GM21737 (cell line): ENCODE measurements around the gene TMEM132A.
"Not testable (repeated sequence)": the region's sequence is repeated elsewhere in the genome, so short reads cannot be mapped to it uniquely, and the experiment has no call there.

Experiments used
- ATAC-seq: cut with Tn5 transposase; IDR thresholded peaks from one replicate; pipeline ENCODE4 v1.9.1; 2021; ENCODE audit warnings: mild to moderate bottlenecking, moderate library complexity; ENCODE audit not compliant: unreplicated experiment

The TMEM132A gene

DNA sequence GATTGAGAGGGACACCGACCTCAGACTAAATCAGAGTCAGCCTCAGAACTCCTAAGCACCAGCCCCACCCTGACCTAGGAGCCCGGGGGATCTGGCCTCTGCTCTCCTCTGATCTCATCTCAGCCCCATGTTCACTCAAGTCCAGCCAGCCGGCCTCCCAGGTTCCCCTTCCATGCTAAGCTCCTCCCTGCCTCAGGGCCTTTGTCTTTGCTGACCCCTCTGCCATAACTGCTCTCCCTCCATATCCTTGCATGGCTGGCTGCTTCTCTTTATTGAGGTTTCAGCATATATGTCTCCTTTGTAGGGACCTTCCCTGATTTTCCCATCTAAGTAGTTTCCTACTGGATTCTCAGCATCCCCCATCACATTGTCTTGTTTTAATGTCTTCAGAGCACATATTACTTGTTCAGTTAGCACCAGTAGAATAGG lies 28.5 kb downstream of the TMEM132A start:
- no peak for ATAC-seq

DNA sequence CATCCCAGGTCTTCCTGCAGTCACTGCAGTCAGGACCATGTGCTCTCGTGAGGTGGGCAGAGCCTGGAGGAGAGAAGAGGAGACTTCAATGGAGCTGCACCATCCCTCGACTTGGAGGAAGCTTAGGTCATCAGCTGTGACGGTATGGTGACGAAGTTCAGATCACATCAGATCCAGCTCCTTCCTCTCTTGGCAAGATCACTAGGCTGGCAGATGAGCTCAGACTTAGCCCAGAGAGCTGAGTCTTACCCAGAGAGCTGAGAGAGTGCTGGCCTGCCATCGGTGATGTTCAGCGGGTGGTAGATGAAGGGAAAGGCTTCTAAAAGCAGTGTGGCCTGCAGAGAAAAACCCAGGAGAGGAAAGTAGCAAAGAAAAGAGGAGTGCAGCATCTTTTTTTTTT lies 29.5 kb downstream of the TMEM132A start:
- ATAC-seq = no peak

DNA sequence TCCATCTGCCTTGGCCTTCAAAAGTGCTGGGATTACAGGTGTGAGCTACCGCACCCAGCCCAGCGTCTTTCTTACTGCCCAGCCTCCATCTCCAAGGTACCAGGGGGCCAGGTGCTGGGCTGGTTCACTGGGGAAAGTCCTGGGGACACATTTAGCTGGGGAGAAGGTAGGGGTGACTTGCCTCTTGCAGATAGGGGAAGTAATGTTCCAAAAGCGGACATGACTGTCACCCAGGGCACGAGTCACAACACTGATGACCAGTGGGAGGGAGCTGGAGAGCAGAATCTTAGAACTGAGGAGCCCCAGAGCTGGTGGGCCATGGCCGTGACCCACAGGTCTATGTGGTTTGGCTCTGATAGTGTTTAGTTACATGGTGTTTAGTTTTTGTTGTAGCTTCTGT lies 30.2 kb downstream of the TMEM132A start:
- ATAC-seq = no peak

DNA sequence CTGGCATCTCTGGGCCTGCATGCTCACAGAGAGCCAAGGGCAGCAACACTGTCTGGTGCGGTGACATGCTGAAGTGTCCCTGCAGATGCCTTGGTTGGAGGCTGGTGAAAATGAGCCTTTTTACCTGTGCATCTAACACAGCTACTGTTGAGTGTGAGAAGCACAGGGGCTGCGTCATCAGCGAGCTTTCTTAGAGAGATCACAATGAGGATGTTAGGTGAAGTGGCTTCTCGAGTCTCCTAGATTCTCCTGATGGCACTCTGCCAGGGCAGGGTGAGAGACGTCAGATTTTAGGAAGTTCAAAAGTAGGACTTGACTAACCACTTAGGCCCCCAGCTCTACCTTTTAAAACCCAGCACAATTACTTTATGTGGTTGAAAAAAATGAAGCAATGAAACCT lies 31.3 kb downstream of the TMEM132A start:
- no peak for ATAC-seq

DNA sequence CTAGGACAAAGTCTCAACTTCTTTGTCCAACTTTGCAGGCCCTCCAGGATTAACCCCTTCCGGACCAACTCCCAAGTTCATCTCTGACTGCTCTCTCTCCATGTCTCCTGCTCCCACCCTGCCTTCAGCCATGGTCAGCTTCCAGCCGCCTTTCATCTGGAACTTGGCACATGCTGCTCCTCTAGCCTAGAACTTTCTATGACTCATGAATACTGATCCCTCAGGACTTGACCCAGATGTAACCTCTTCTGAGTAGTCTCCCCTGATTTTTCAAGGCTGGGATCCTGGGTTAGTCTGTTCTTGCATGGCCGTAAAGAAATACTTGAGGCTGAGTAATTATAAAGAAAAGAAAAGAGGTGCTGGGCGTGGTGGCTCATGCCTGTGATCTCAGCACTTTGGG lies 32.9 kb downstream of the TMEM132A start:
- ATAC-seq = no peak

DNA sequence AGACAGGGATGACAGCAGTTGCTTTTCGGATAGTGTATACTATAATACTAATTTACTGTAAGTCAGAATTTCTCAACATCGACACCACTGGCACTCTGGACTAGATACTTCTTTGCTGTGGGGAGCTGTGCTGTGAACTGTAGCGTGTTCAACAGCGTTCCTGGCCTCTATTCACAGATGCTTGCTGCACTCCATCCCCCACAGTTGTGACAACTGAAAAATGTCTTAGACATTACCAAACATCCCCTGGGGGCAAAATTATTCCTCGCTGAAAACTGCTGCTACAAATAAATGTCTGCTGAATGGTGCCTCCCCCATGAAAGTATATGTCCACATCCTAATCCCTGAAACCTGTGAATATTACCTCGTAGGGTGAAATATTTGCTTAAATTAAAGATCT lies 35.2 kb downstream of the TMEM132A start:
- ATAC-seq = no peak

DNA sequence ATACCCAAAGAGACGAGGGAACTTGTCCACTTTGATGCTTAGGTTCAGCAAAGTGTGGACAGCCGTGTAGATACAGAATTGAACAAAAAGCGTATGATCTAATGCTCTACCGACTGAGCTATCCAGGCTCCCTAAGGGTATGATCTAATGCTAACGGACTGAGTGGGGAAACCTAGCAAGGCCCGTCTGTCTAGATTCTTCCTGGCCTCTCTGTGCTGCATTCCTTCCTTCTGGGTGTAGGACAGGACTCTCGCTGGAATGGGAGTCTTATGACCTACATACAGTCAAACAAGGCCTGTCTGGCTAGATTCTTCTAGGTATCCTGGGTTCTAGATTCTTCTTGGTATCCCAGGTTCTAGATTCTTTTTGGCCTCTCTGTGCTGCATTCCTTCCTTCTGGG lies 36.1 kb downstream of the TMEM132A start:
- no peak for ATAC-seq

DNA sequence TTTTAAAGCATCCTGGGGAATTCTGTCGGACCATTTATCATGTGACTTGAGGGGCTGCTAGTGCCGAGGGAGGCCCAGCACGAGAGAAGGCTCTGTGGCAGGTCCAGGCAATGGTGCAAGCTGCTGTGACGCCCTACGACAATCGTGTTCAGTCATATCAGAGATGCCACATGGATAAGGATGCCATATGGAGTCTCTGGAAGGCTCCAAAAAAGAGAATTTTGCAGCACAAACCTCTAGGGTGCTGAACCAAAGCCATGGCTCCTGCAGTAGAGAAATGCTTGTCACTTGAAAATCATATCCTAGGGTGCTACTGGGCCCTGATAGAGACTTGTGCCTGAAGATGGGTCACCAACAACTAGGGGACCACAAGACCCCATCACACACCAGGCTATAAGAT lies 40.5 kb downstream of the TMEM132A start:
- ATAC-seq = no peak

DNA sequence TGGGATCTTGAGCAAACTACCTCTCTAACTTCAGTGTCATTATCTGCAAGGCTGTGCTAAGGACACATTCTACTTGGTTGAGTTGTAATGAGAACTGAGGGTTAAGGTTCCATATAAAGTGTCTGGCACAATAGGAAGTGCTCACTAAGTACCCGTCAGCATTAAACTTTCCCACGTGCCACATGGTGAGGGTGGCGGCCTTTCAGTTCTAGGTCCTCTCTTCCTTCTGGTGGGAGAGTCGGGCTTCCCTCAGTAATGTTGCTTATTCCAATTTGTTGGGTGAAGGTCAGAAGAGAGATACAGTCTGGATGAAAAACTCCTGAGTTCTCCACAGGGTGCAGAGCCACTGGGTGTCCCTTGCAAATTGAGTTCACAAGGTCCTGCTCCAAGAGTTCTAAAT lies 42.6 kb downstream of the TMEM132A start:
- ATAC-seq = no peak

DNA sequence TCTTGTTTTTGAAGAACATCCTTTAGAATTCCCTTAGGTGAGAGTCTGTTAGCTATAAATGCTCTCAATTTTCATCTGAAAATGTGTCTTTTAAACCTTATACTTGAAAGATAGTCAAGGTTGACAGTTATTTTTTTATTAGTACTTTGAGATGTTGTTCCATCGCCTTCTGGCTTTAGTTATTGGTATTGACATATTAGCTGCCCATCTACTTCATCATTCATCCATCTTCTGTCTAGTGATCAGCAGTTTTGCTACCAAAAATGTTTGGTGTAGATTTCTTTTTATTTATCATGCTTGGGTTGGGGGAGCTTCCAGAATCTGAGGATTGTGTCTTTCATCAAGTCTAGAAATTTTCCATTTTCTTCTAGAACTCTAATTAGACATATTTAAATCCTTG lies 44.0 kb downstream of the TMEM132A start:
- ATAC-seq = no peak

DNA sequence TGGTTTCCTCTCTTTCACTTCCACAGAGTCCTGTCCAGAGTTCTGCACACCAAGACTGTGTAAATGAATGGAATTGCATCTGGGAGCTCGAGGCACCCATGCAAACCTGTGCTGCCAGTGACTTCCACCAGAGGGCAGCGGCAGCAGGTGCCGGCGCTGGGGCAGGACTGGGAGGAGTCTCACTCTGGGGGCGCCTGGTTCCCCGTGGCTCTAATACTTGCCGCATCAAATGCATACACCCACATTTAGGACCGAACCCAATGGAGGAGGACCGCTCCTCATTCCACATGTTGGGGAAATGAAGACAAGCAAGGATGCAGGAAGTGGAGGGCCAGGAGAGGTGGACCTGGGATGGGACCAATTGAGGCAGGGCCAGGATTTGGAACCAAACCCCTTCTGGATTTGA lies 46.1 kb downstream of the TMEM132A start:
- ATAC-seq = no peak

DNA sequence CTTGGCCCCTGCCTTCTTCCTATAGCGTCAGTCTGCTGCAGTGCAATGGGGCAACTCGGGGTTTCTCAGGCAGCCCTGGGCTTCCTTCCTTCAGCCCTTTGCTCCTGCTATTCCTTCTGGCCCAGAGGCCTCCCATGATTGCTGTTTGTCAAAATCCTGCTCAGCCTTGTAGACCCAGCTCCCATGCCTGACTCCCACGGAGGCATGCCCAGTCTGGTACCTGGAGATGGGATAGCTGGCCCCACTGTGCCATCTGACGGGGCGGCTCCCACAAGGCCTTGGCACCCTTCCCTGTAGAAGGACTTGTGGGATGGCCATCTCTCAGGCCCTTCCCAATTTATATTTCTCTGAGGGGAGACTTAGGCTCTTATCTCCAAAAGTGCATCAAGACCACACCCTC lies 46.6 kb downstream of the TMEM132A start:
- no peak for ATAC-seq

DNA sequence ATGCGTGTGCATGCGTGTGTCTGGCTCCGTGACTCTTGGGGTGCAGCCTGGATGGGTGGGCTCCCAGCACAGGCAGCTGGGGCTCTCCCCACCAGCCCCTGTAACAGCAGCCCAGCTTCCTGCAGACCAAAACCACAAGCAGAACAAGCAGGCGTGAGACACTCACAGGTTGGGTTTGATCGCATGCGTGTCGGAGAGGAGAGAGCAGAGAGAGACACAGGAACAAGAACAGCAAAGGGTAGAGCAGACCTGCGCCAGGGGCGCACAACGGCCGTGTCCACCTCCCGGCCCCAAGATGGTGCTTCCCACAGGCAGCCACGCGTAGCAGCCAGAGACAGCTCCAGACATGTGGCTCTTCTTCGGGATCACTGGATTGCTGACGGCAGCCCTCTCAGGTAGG lies 47.3 kb downstream of the TMEM132A start, which contains the start of gene CD6:
Gene CD6 (plus strand): TSS at position 161 of the 400 bp plus-strand sequence. CDS start 186 bp downstream, at position 347.
- ATAC-seq = no peak

DNA sequence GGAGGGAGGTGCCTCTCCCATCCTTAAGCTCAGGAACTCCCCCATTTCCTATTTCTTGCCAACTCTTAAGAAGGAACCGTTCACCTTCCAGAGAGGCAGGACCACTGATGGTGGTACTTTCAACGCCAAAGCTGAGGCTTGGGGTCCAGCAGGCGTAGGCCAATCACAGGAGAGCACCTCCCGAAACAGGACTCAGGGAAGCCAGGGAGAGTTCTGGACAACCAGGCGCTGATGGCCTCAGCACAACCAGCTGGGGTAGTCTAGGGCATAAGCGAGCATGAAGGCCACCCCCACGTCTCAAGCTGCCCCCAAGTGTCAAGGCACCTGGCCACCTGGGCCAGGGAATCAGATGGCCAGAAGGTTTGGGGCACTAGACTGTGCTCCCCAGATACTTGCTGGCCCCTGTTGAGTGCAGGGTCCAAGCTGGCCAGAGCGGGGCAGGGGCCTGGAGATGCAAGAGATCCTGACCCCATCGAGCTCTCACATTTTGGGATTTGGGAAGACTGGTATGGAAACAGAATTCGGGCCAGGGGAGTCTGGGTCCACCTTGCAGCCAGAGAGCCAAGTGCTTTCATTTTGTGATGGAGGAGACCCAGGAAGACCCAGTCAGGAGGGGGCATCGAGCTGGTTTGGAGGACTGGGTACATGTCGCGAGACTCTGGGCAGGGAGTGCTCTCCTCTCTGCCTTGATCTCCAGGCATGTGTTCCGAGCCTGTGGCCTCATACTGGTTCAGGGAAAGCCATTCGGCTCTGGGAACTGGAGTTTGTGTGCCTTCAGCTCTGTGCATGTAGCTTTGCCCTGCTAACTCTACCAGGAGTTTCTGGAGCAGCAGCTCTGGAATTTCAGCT lies 48.1 kb downstream of the TMEM132A start:
- ATAC-seq = no peak

DNA sequence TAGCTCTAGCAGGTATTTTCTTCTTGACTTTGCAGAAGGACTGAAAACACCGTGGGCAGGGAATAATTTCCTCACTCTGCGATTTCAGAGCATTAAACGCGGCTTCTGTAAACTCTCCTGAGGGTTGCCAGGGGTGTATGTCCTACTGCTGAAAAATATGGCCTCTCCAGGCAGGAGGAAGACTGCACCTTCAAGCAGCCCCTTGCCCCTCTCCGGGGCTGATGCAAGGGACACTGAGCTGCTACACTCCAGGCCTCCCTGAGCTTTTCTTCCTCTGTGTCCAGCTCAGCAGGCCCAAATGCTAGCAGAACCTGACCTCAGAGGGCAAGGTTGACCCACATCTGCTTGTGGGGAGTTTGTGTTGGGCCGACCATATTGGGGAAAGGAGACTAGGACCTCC lies 49.4 kb downstream of the TMEM132A start:
- no peak for ATAC-seq

DNA sequence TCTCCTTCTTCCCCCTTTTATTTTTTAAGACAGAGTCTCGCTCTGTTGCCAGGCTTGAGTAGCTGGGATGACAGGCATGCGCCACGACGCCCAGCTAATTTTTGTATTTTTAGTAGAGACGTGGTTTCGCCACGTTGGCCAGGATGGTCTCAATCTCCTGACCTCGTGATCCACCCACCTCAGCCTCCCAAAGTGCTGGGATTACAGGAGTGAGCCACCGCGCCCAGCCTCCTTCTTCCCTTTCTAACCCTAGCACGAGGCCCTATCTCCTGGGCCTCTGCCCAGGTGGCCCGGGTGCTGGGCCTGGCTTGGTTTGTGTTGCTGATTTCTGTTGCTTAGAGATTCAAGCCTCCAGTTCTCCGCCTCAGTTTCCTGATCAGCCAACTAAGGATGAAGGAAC lies 50.1 kb downstream of the TMEM132A start:
- not testable (repeated sequence) for ATAC-seq

DNA sequence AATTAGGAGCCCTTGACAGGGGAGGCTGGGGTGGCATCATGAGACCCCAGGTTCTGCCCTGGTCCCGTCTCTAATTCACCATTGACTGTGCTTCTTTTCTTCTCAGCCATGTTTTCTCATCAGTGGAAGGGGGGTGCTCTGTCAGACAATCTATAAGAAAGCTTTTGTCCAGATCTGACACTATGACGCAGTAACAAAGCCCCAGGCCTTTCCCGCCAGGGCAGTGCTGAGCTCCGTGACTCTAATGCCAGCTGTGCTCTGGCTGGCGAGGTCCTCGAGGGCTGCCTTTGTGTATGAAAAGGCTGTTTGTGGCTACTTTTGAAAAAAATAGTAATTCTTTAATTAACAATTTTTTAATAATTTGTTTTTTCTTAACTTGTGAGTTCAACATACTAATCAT lies 50.5 kb downstream of the TMEM132A start:
- ATAC-seq = no peak

DNA sequence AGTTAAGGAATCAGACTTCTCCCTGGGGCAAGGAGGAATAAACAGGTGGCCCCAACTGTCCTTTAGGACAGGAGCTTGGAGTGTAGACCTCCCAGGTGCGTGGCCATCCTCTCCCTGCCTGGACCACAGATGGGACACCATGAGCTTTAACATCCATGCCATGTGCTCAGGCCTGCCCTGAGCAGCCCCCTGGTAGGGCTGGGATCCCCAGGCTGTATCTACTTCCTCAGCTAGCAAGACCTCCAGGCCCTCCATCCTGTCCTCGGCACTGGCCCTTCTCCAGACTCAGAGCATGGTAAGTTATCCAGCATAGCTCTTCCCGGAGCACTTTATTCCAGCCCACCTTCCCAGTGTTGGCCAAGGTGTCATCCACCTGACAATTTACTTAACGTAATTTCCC lies 53.0 kb downstream of the TMEM132A start:
- no peak for ATAC-seq

DNA sequence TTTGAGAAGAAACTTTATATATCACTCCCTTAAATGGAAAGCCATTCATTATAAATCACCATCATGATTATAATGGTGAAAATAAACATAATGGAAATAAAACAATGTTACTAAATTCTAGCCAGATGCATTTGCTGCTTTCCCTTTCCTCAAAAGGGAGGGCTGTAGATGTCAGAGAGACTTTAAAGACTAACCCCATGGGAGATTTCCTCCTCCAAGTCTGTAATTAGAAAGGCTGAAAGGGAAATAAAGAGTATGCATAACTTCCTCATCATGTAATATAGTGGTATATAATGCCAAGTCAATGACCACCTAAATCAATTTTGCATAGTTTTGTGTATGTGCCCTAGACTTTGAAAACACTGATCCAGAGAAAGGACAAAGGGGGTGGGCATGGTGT lies 53.6 kb downstream of the TMEM132A start:
- no peak for ATAC-seq

DNA sequence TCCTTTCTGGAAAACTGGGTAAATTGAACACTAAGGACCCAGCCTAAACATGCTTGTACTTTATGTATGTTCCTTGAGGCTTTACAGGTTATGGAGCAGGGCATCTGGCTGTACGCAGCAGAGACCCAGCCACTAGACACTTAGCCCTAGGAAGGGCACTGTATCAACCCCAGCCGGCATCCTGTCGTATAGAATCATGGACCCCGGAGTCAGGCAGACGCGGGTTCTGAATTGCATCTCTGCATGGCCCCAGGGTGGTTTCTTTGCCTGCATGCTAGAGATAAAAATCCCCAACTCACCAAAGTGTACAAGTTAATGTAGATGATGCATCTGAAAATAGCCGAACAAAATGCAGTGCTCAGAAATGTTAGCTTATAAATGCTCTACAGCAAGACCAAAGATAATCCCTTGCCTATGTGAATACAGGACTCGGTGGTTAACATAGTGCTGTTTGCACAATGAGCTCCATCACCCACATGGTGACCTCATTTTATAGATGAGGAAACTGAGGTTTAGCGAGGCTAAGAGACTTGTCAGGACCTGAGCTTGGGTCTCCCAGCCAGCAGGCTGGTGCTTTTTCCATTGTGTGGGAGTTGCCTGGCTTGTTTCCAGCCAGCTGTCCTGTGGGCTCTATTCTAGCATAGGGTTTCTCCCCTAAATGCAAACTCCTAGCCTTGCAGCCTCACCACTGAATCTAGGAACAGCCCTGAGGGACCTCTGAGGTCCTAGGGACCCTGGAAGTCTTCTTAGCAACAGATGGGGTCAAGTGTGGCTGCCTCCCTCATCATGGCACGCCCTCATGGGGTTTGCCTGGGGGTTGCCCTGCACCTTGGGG lies 54.5 kb downstream of the TMEM132A start:
- no peak for ATAC-seq

DNA sequence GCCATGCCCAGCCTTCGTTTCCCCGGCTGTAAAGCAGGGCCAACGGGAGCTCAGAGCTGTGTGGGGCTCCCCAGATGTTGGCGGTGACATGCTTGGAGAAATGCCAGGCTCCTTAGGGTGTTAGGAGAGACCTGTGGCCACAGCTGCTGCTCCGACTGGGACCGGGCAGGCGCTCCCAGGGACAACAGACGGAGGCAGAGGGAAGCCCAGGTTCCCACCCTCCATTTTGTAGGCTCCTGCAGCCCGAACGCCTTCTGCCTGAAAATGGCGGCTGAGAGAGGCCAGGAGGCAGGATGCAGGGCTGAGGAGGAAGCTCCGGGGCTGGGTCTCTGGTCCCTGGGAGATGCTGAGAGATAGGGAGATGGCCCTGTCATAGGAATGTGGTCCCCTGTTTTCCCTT lies 57.3 kb downstream of the TMEM132A start:
- no peak for ATAC-seq

DNA sequence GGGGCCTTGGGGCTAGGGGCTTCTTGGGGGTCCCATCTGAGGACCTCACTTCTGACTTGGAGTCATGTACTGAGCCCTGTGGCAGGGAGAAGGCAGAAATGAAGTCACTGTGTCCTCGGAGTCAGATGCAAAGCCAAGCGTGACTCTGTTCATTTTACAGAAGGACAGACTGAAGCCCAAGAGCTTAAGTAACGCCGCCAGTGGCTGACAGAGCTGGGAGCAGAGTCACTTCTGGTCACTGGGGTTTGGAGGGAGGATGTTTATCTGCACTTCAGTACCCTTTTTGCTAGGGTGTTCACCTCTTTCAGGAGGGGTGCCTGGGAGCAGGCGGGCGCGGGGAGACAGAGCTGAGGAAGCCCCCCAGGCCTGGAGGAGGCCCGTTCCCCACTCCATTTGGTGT lies 57.9 kb downstream of the TMEM132A start:
- no peak for ATAC-seq
